Sigmoid colon (tissue), 7 donors: ENCODE measurements around the gene CLDN4. TPM values are rescaled to one million over a fixed set of nuclear protein-coding genes. Genes with fewer than 3 reads are reported as not detected.

ENCODE experiments used
- DNase-seq: peaks from one replicate; pipeline ENCODE4 v3.0.0-alpha.2; 2019
- H3K27ac ChIP-seq, 4 donors: fragments of 200-600 bp; sonication (generic); one replicate each; pipeline ENCODE4 v1.5.1; 2016 to 2019; ENCODE audit warnings: mild to moderate bottlenecking in 1 of 4
- H3K27me3 ChIP-seq, 3 donors: fragments of 200-600 bp; sonication (generic); one replicate each; pipeline ENCODE4 v1.5.1; 2019; ENCODE audit warnings: mild to moderate bottlenecking in 1 of 3
- H3K36me3 ChIP-seq, 4 donors: fragments of 200-600 bp; sonication (generic); one replicate each; pipeline ENCODE4 v1.5.1; 2016 to 2019
- H3K4me1 ChIP-seq, 4 donors: fragments of 200-600 bp; sonication (generic); one replicate each; pipeline ENCODE4 v1.5.1; 2017 to 2019
- H3K4me3 ChIP-seq, 4 donors: fragments of 200-600 bp; sonication (generic); one replicate each; pipeline ENCODE4 v1.5.1; 2017 to 2019; ENCODE audit warnings: mild to moderate bottlenecking in 2 of 4, moderate library complexity in 1 of 4
- H3K9me3 ChIP-seq, 4 donors: fragments of 200-600 bp in 3 of 4; sonication (generic) in 3 of 4; one replicate each; pipeline versions ENCODE4 v1.5.1 to v1.6.1; 2013 to 2019
- CTCF ChIP-seq, 4 experiments: fragments of 450-650 bp in 3 of 4; fragments of 200-600 bp in 1 of 4; IDR thresholded peaks; one replicate each; pipeline ENCODE4 v1.5.1; 2016 to 2019; ENCODE audit warnings: antibody characterized with exemption in 4 of 4, mild to moderate bottlenecking in 3 of 4, moderate library complexity in 2 of 4
- EP300 ChIP-seq, 4 donors: sonication (generic); formaldehyde crosslinking; IDR thresholded peaks; one replicate each; pipeline ENCODE4 v1.6.1; 2017; ENCODE audit warnings: antibody characterized with exemption in 4 of 4
- POLR2A ChIP-seq, 2 donors: fragments of 450-650 bp; IDR thresholded peaks; one replicate each; pipeline ENCODE4 v1.6.1; 2016; ENCODE audit warnings: antibody characterized with exemption in 2 of 2, mild to moderate bottlenecking in 2 of 2, moderate library complexity in 2 of 2
- POLR2AphosphoS5 ChIP-seq, 4 donors: sonication (generic); formaldehyde crosslinking; IDR thresholded peaks; one replicate each; pipeline ENCODE4 v1.6.1; 2017; ENCODE audit warnings: antibody characterized with exemption in 4 of 4
- WGBS, 2 donors: extraction: QIAGEN DNeasy Blood & Tissue Kit; methylation state at CpG; one replicate each; pipeline ENCODE4 v1.1.7; 2013; 5-methylcytosine and 5-hydroxymethylcytosine counted together
- intact Hi-C: fragments of 100-400 bp; cut with DNase I; formaldehyde crosslinking; loops from one replicate; pipeline ENCODE4 v1.15.1; 2023
- polyA plus RNA-seq, 3 donors: library from polyadenylated mRNA; stranded (reverse); fragments of 200-250 nt; gene quantifications; one replicate each; pipeline ENCODE4 v1.2.3, GENCODE V29; 2013
- total RNA-seq, 4 donors: library from RNA; depleted of rRNA; stranded (reverse); fragments of >200 nt; gene quantifications; one replicate each; pipeline ENCODE4 v1.1.0, GENCODE V29; 2016
- donor health status: healthy with polysubstance abuse.
- donor health status: Bipolar disorder and iron deficiency.
- donor health status: healthy.

The CLDN4 gene
- total and polyA plus RNA-seq, 7 donors = 0.16 to 690 (median 210) TPM; not detected in 2

GRCh38 chr7:73799282-73800141 is 31.3 kb upstream of the CLDN4 start:
- TF ChIP-seq POLR2AphosphoS5 (IDR thresholded peaks at IDR 0.05) = no peak
- TF ChIP-seq CTCF (IDR thresholded peaks at IDR 0.05) = peak in 1 of 4 experiments; percentile 7
- WGBS, 2 donors = 57 to 67% methylated on average over 10 of the region's 10 CpGs
- Histone ChIP-seq H3K27ac (no peak overlapping the region), H3K4me1 (no peaks in the 10 kb centered on the region), H3K36me3 (no peaks in the 10 kb centered on the region), H3K27me3 (peaks cover 0 to 5% (median 2%) of the 10 kb centered on the region in 3 donors), H3K4me3 (no peak overlapping the region), H3K9me3 (no peaks in the 10 kb centered on the region)
- peak; percentile 2 for DNase-seq
- intact Hi-C loops = no loop called here

- intact Hi-C loops = no loop called here
- Histone ChIP-seq H3K9me3 (no peaks in the 10 kb centered on the region), H3K27me3 (no peaks in the 10 kb centered on the region), H3K4me1 (no peaks in the 10 kb centered on the region), H3K27ac (no peak overlapping the region), H3K36me3 (no peaks in the 10 kb centered on the region), H3K4me3 (no peak overlapping the region)
- TF ChIP-seq POLR2A (IDR thresholded peaks at IDR 0.05) (no peak), POLR2AphosphoS5 (IDR thresholded peaks at IDR 0.05) (no peak), CTCF (IDR thresholded peaks at IDR 0.05) (no peak), EP300 (IDR thresholded peaks at IDR 0.05) (no peak)
- WGBS, 2 donors = 6 to 25% methylated on average over 1 of the region's 1 CpG
- DNase-seq = no peak
These were observed 29.2 kb upstream of the CLDN4 start for GRCh38 chr7:73801577-73801976.

- intact Hi-C loops = no loop called here
- Histone ChIP-seq H3K36me3 (no peaks in the 10 kb centered on the region), H3K4me3 (no peak overlapping the region), H3K27ac (no peak overlapping the region), H3K9me3 (no peaks in the 10 kb centered on the region), H3K4me1 (no peaks in the 10 kb centered on the region), H3K27me3 (no peaks in the 10 kb centered on the region)
- peak; percentile 26 for DNase-seq
- TF ChIP-seq EP300 (IDR thresholded peaks at IDR 0.05) (no peak), POLR2A (IDR thresholded peaks at IDR 0.05) (no peak), POLR2AphosphoS5 (IDR thresholded peaks at IDR 0.05) (no peak), CTCF (IDR thresholded peaks at IDR 0.05) (no peak)
- WGBS, 2 donors = 26 to 69% methylated on average over 4 of the region's 4 CpGs
These were observed 28.3 kb upstream of the CLDN4 start for GRCh38 chr7:73802459-73802858.

- no peak for TF ChIP-seq EP300 (IDR thresholded peaks at IDR 0.05)
- no peak for TF ChIP-seq POLR2AphosphoS5 (IDR thresholded peaks at IDR 0.05)
- TF ChIP-seq POLR2A (IDR thresholded peaks at IDR 0.05) = no peak
- no peak for TF ChIP-seq CTCF (IDR thresholded peaks at IDR 0.05)
- Histone ChIP-seq H3K27ac (no peak overlapping the region), H3K27me3 (peaks cover 0 to 15% (median 0%) of the 10 kb centered on the region in 3 donors), H3K36me3 (no peaks in the 10 kb centered on the region), H3K4me1 (no peaks in the 10 kb centered on the region), H3K4me3 (no peak overlapping the region), H3K9me3 (no peaks in the 10 kb centered on the region)
- WGBS, 2 donors = 12 to 67% methylated on average over 21 of the region's 21 CpGs
- intact Hi-C loops = no loop called here
- peak; percentile 40 for DNase-seq
These were observed 21.3 kb upstream of the CLDN4 start for GRCh38 chr7:73809467-73809951.
